ENCODE data around the gene MELK.

DNA sequence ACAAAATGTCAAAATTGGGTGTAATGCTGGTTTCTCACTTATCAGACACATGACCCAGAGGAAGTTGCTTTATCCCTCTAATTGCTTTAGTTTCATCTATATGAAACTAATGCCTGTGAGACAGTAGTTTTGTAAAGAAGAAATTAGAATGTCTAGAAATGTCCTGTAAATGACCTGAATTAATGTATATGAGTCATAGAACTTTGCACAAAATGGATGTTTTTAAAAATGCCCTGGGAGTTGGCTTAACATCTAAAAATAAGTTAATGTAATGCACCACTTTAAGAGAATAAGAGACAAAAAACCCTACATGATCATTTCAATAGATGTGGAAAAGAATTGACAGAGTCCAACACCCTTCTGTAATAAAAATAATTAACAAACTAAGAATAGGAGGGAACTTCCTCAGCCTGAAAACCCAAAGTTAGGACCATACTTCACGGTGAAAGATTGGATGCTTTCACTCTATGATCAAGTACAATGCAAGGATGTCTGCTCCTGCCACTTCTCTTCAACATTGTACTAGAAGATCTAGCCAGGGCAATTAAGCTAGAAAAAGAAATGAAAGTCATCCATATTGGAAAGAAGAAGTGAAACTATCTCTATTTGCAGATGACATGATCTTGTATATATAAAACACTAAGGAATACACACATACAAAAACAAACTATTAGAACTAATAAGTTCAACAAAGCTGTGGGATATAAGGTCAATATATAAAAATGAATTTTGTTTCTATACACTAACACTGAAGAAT is 117.9 kb downstream of the MELK start:
- TF ChIP-seq, protein P1, sequence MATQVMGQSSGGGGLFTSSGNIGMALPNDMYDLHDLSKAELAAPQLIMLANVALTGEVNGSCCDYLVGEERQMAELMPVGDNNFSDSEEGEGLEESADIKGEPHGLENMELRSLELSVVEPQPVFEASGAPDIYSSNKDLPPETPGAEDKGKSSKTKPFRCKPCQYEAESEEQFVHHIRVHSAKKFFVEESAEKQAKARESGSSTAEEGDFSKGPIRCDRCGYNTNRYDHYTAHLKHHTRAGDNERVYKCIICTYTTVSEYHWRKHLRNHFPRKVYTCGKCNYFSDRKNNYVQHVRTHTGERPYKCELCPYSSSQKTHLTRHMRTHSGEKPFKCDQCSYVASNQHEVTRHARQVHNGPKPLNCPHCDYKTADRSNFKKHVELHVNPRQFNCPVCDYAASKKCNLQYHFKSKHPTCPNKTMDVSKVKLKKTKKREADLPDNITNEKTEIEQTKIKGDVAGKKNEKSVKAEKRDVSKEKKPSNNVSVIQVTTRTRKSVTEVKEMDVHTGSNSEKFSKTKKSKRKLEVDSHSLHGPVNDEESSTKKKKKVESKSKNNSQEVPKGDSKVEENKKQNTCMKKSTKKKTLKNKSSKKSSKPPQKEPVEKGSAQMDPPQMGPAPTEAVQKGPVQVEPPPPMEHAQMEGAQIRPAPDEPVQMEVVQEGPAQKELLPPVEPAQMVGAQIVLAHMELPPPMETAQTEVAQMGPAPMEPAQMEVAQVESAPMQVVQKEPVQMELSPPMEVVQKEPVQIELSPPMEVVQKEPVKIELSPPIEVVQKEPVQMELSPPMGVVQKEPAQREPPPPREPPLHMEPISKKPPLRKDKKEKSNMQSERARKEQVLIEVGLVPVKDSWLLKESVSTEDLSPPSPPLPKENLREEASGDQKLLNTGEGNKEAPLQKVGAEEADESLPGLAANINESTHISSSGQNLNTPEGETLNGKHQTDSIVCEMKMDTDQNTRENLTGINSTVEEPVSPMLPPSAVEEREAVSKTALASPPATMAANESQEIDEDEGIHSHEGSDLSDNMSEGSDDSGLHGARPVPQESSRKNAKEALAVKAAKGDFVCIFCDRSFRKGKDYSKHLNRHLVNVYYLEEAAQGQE (IDR thresholded peaks at IDR 0.05; ENCODE audit: borderline replicate concordance), result no peak
- TF ChIP-seq, protein P2, sequence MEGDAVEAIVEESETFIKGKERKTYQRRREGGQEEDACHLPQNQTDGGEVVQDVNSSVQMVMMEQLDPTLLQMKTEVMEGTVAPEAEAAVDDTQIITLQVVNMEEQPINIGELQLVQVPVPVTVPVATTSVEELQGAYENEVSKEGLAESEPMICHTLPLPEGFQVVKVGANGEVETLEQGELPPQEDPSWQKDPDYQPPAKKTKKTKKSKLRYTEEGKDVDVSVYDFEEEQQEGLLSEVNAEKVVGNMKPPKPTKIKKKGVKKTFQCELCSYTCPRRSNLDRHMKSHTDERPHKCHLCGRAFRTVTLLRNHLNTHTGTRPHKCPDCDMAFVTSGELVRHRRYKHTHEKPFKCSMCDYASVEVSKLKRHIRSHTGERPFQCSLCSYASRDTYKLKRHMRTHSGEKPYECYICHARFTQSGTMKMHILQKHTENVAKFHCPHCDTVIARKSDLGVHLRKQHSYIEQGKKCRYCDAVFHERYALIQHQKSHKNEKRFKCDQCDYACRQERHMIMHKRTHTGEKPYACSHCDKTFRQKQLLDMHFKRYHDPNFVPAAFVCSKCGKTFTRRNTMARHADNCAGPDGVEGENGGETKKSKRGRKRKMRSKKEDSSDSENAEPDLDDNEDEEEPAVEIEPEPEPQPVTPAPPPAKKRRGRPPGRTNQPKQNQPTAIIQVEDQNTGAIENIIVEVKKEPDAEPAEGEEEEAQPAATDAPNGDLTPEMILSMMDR (IDR thresholded peaks at IDR 0.05; ENCODE audit: poor library complexity, severe bottlenecking), result no peak

All from neural cell (in vitro differentiated cells).